GM23338 (cell line): ENCODE results near the gene ADGRD2. TPM values are rescaled to one million over a fixed set of nuclear protein-coding genes. Genes with fewer than 3 reads are reported as not detected.

Experiments
- ATAC-seq: fragments of 200-7000 bp; cut with Tn5 transposase; 3 replicates; pipeline ENCODE4 v1.9.1; 2020
- DNase-seq: peaks from one replicate; pipeline ENCODE4 v3.0.0-alpha.2; 2015; ENCODE audit warnings: low spot score
- H2AFZ ChIP-seq: fragments of 200-600 bp; sonication (generic); 2 replicates; pipeline ENCODE4 v1.8.0; 2016; ENCODE audit warnings: antibody characterized with exemption, mild to moderate bottlenecking, moderate library complexity
- H3F3A ChIP-seq: fragments of 200-600 bp; sonication (generic); replicated peaks from 2 replicates; pipeline ENCODE4 v1.8.0; 2017; ENCODE audit warnings: antibody characterized with exemption, mixed run types, low read depth
- H3K27ac ChIP-seq: fragments of 200-600 bp; sonication (generic); 2 replicates; pipeline ENCODE4 v1.6.1; 2016; ENCODE audit warnings: low read depth
- H3K27me3 ChIP-seq: fragments of 200-600 bp; sonication (generic); 2 replicates; pipeline ENCODE4 v1.8.0; 2016; ENCODE audit warnings: mild to moderate bottlenecking, mixed run types, moderate library complexity; ENCODE audit not compliant: insufficient read depth
- H3K36me3 ChIP-seq: fragments of 200-600 bp; sonication (generic); 2 replicates; pipeline ENCODE4 v1.8.0; 2016; ENCODE audit warnings: mild to moderate bottlenecking; ENCODE audit not compliant: insufficient read depth
- H3K4me1 ChIP-seq: fragments of 200-600 bp; sonication (generic); 2 replicates; pipeline ENCODE4 v1.8.0; 2016; ENCODE audit warnings: mild to moderate bottlenecking, moderate library complexity; ENCODE audit not compliant: insufficient read depth
- H3K4me2 ChIP-seq: fragments of 200-600 bp; sonication (generic); 2 replicates; pipeline ENCODE4 v1.7.1; 2017; ENCODE audit warnings: mixed run types
- H3K4me3 ChIP-seq: fragments of 200-600 bp; sonication (generic); 2 replicates; pipeline ENCODE4 v1.6.1; 2016; ENCODE audit warnings: mixed run types
- H3K79me2 ChIP-seq: fragments of 200-600 bp; sonication (generic); replicated peaks from 2 replicates; pipeline ENCODE4 v1.8.0; 2017; ENCODE audit warnings: mild to moderate bottlenecking; ENCODE audit not compliant: insufficient read depth
- H3K9me2 ChIP-seq: fragments of 200-600 bp; sonication (generic); 2 replicates; pipeline ENCODE4 v1.8.0; 2017; ENCODE audit not compliant: insufficient read depth
- H4K20me1 ChIP-seq: fragments of 200-600 bp; sonication (generic); replicated peaks from 2 replicates; pipeline ENCODE4 v1.8.0; 2017; ENCODE audit warnings: mild to moderate bottlenecking; ENCODE audit not compliant: insufficient read depth
- H3K27ac Mint-ChIP-seq: 2 replicates; pipeline ENCODE4 v1.8.0; 2020; ENCODE audit warnings: inconsistent platforms, mild to moderate bottlenecking, moderate library complexity, mixed read lengths
- H3K27me3 Mint-ChIP-seq: 3 replicates; pipeline ENCODE4 v1.8.0; 2022; ENCODE audit warnings: low read depth, mild to moderate bottlenecking, moderate library complexity, mixed read lengths, inconsistent platforms; ENCODE audit not compliant: insufficient read depth, poor library complexity
- H3K36me3 Mint-ChIP-seq: 3 replicates; pipeline ENCODE4 v1.8.0; 2021; ENCODE audit warnings: low read depth, mild to moderate bottlenecking, inconsistent platforms, moderate library complexity, mixed read lengths
- H3K4me1 Mint-ChIP-seq: 3 replicates; pipeline ENCODE4 v1.8.0; 2020; ENCODE audit warnings: mild to moderate bottlenecking, inconsistent platforms, mixed read lengths
- H3K4me3 Mint-ChIP-seq: 3 replicates; pipeline ENCODE4 v1.8.0; 2021; ENCODE audit warnings: moderate library complexity, mild to moderate bottlenecking, inconsistent platforms, mixed read lengths
- H3K9me3 Mint-ChIP-seq: 3 replicates; pipeline ENCODE4 v1.8.0; 2020; ENCODE audit warnings: moderate library complexity, mild to moderate bottlenecking, inconsistent platforms, mixed read lengths
- JUNB ChIP-seq: IDR thresholded peaks from one replicate; pipeline ENCODE4 v1.6.1; 2016; ENCODE audit warnings: antibody characterized with exemption; ENCODE audit not compliant: unreplicated experiment
- NANOG ChIP-seq: IDR thresholded peaks from 2 replicates; pipeline ENCODE4 v1.6.1; 2016; ENCODE audit warnings: antibody characterized with exemption, borderline replicate concordance
- POLR2AphosphoS5 ChIP-seq: IDR thresholded peaks from 2 replicates; pipeline ENCODE4 v1.6.1; 2016; ENCODE audit warnings: antibody characterized with exemption, low read depth
- REST ChIP-seq: IDR thresholded peaks from one replicate; pipeline ENCODE4 v1.6.1; 2018; ENCODE audit warnings: antibody characterized with exemption; ENCODE audit not compliant: unreplicated experiment
- ZNF114 ChIP-seq: fragments of 250-450 bp; sonication (Bioruptor Pico); IDR thresholded peaks from 2 replicates; pipeline ENCODE4 v1.5.0; 2020; ENCODE audit warnings: mild to moderate bottlenecking, moderate library complexity
- ZNF462 ChIP-seq: fragments of 250-450 bp; sonication (Bioruptor Pico); IDR thresholded peaks from 2 replicates; pipeline ENCODE4 v1.5.0; 2020; ENCODE audit warnings: mild to moderate bottlenecking, moderate library complexity
- polyA plus RNA-seq: library from polyadenylated mRNA; unstranded; fragments of >200 nt; fragmentation: Nextera tagmentation; extraction: Ambion mirVana; gene quantifications from 2 replicates; pipeline ENCODE4 v1.2.1, GENCODE V29; 2016
- total RNA-seq: library from RNA; depleted of rRNA; stranded (reverse); fragments of >200 nt; shearing (Covaris generic); gene quantifications from 2 replicates; pipeline ENCODE4 v1.2.3, GENCODE V29; 2014

Gene ADGRD2
- total and polyA plus RNA-seq, 2 experiments from 2014 or later, result 0.45 to 0.78 TPM

GRCh38 chr9:124506433-124506832 lies 56.2 kb downstream of the ADGRD2 start:
- no peak for ATAC-seq
- Mint-ChIP-seq H3K36me3 (no peaks in the 10 kb centered on the region; the same call in 2 of the 3 replicates), H3K27ac (no peak overlapping the region), H3K4me3 (no peak overlapping the region), H3K27me3 (peaks cover 53% of the 10 kb centered on the region), H3K9me3 (peaks cover 3% of the 10 kb centered on the region; the same call in 2 of the 3 replicates), H3K4me1 (peaks cover 20% of the 10 kb centered on the region)
- peak overlapping the region; percentile 96 for H2AFZ ChIP-seq
- no peaks in the 10 kb centered on the region for H4K20me1 ChIP-seq
- H3K9me2 ChIP-seq, result no peaks in the 10 kb centered on the region
- H3K4me2 ChIP-seq, result no peak overlapping the region
- DNase-seq, result no peak
- peaks cover 8% of the 10 kb centered on the region; the same call in 1 of the 2 replicates for H3K4me1 ChIP-seq
- TF ChIP-seq JUNB (no peak), ZNF114 (CRISPR knock-in tag) (no peak), REST (no peak)
- peaks cover 54% of the 10 kb centered on the region for H3K27me3 ChIP-seq
- H3F3A ChIP-seq, result 0 out of 2 replicates have a peak, but pooled peaks cover 3% of the 10 kb centered on the region
- no peaks in the 10 kb centered on the region for H3K79me2 ChIP-seq
- H3K4me3 ChIP-seq, result no peak overlapping the region
- no peak overlapping the region for H3K27ac ChIP-seq
- H3K36me3 ChIP-seq, result no peaks in the 10 kb centered on the region

GRCh38 chr9:124506931-124507879 lies 57.0 kb downstream of the ADGRD2 start, which contains the start of gene NR5A1:
Gene NR5A1, minus strand, starts transcription at chr9:124507399. Its CDS starts 4,004 bp downstream, at chr9:124503395.
- DNase-seq (no peak), ATAC-seq (no peak)
- Histone ChIP-seq H3K9me2 (no peaks in the 10 kb centered on the region), H3K4me3 (no peak within 1 kb of the TSS), H3K27ac (no peak within 1 kb of the TSS), H3K36me3 (no peaks in the 10 kb centered on the region), H4K20me1 (no peaks in the 10 kb centered on the region), H2AFZ (peak within 1 kb of the TSS; percentile 96), H3K4me2 (no peak within 1 kb of the TSS), H3K79me2 (no peaks in the 10 kb centered on the region), H3K27me3 (peaks cover 46% of the 10 kb centered on the region), H3F3A (0 out of 2 replicates have a peak, but pooled peaks cover 3% of the 10 kb centered on the region), H3K4me1 (peaks cover 15% of the 10 kb centered on the region; the same call in 1 of the 2 replicates)
- Mint-ChIP-seq H3K9me3 (peaks cover 3% of the 10 kb centered on the region; the same call in 2 of the 3 replicates), H3K27ac (no peak within 1 kb of the TSS), H3K4me3 (no peak within 1 kb of the TSS), H3K27me3 (peaks cover 50% of the 10 kb centered on the region), H3K36me3 (no peaks in the 10 kb centered on the region; the same call in 2 of the 3 replicates), H3K4me1 (peaks cover 27% of the 10 kb centered on the region)
- TF ChIP-seq POLR2AphosphoS5 (no peak), REST (no peak), NANOG (no peak), ZNF462 (CRISPR knock-in tag) (no peak)
